GM18508 (cell line): Measurements from ENCODE around the gene FAM241B.

Source experiments
- ATAC-seq: cut with Tn5 transposase; IDR thresholded peaks from one replicate; pipeline ENCODE4 v1.9.1; 2021; ENCODE audit warnings: moderate number of reproducible peaks; ENCODE audit not compliant: insufficient read depth, unreplicated experiment

Gene FAM241B

DNA sequence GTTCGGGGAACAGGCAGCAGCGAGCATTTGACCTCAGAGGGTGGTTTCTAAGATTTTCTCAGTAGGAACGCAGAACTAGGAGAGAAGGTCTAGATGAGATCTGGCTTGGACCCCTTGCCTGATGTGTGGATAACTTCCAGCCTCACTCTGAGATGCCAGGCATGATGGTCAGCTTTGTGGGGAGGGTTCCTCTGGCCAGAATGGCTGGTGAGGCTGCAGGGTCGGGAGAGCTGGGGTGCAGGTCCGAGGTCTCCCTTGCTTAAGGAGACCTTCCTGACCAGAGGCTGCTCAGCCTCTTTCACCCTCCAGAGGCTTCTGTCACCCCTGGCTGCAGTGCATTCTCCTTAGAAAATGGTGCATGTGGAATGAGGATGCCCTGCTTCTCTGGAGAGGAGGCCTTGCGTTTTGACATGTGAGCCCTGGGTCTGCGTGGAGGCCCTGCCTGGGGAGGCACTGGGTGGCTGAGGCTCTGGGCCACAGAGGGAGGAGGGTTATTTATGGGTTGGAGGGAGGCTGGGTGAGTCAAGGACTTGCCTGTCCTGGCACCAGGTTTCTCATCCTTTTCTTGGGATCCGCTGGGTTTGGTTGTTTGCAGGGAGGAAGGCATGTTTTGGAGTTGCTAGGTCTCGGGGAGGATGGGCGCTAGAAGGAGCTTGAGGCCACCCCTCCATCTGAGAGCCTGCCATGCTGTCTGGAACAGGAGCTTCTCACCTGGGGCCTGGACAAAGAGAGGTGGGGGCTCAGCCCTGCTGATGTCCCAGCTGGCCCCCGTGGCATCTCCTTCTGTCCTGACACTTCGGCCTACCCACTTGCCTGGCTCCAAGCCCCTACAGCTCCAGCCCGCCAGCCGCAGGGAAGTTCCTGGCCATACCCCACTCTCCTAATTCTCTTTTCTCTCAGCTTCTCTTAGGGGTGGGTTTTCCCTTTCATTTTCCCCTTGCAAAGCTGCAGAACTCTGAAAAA is 3.9 kb downstream of the FAM241B start:
- no peak for ATAC-seq

- ATAC-seq: no peak
Observed at GRCh38 chr10:69634759-69635425, 4.8 kb downstream of the FAM241B start.

- no peak for ATAC-seq
Observed at GRCh38 chr10:69635428-69636272, 5.6 kb downstream of the FAM241B start.

GRCh38 chr10:69636273-69636575 is 6.2 kb downstream of the FAM241B start:
- ATAC-seq: no peak

- no peak for ATAC-seq
Observed at GRCh38 chr10:69636626-69637605, 6.9 kb downstream of the FAM241B start.

GRCh38 chr10:69638642-69639041 is 8.6 kb downstream of the FAM241B start:
- ATAC-seq: no peak

DNA sequence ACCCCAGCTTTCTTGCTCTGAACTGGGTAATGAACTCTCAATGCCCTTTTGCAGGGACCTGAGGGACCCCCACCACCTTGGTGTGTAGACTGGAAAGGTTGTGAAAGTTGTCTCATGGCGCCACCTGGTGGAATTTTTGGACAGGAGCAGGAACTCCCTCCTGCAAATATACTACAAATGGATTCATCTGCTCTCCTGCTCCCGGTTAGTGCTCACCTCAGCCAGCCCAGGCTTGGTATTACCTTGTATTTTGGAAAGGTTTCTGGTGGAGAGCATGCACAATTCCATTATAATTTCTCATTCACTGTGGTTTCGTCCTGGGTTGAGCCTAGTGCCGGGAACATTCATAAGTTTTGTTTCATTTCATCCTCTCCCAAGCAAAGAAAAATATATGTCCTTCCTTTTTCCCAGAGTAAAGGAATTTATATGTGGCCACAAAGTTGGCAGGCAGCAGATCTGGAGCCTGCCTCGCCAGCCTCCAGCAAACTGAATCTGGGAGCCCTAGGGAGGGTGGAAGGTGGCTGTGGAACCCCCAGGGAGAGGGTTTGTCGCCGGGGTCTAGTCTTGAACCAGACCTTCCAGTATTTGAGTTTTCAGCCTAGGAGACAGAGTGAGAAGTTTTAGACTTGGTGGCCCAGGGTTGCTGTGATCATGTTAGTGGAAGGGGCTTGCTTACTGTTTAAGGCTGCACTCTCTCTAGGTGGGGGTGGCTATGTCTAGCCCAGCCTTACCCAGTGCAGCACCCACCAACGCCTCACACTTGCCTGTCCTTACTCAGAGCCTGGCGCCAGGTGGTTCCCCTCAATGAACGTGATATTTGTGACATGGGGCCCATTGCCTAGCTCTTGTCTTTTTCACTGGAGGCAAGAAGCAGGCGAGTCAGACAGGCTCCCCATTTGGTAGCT is 9.5 kb downstream of the FAM241B start:
- no peak for ATAC-seq

GRCh38 chr10:69640196-69640980 is 10.3 kb downstream of the FAM241B start:
- ATAC-seq: no peak

DNA sequence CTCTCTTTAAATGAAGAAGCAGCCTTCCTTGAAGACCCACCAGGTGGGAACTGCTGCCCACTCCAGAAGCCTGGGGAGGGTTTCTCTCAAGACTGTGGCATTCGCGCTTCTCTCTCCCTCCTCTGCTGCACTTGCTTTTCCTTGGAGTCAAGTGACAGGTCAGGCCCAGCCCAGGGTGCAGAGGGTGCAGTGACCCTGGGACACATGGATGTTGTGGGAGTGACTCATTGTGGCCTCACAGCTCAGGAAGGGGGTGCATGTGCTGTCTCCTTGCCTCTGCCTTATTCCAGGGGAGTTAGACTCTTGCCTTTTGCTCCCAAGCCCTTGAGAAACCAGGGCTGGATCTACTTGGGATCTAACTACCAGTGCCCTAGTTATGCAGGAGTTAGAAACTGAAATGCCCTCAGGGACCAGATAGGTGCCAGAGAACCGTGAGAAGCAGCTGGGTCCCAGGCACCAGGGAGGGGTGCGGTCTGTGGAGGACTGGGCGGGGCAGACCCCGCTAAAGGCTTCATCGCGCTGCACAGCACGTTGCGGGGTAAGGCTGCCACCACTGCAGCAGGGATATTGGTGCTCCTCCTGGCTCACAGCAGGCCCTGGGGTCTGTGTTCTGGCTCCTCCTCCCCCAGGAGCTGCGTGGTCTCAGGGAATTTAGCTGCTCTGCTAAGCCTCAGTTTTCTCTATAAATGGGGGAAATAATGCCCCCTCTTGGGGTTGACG is 11.4 kb downstream of the FAM241B start:
- no peak for ATAC-seq

DNA sequence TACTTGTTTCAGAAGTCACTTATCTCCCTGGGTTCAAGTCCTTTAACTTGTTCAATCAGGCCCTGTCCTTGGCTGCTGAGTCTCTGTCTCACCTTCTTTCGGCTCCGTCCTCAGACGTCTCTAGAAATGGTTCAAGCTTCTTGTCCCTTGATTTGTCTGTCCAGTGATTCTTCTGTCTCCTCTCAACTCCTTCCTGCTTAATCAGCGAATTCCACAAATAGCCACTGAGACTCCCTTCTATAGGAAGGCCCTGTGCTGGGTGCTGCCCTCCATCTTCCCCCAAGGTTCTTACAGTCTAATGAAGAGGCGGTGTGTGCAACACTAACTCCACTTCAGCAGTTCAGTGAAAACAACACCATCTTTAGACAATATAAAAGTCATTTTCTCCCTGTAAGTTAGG is 12.7 kb downstream of the FAM241B start:
- no peak for ATAC-seq

DNA sequence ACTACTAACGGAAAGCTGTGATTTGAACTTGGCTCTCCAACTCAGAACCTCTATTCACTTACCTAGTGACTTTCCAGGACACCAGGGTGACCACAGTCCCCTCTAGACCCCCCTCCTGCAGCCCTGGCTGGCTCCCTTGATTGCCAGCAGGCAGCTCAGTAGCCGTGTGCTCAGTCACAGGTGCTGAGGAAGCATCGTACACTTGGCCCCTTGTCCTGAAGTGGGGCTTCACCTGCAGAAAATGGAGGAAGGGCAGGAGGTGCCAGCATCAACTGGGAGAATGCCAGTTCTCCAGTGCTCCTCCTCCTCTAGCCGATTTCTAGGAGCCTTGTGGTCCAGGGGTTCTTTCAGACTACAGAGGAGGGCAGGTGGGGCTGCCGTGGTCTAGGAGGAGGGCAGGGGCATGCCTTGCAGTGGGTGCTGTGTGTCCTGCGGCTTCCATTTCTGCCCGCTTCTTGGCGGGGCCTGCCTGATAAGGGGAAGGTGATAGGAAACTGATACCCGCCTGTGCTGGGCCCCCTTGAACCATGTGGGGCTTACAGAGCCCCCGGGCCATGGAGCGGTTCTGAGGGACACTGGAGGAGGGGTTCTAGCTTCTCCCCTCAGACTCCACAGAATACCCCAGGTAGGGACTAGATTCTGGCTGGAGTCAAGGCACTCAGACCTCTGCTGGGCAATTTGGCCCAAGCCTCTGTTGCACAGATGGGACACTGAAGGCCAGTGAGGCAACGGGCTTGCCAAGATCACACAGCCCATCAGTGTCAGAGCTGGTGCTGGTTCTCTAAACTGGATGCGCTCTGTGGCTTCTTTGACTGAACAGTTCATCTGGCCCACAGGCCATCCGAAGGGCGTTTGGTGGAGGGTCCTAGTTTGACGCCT is 14.0 kb downstream of the FAM241B start:
- no peak for ATAC-seq

DNA sequence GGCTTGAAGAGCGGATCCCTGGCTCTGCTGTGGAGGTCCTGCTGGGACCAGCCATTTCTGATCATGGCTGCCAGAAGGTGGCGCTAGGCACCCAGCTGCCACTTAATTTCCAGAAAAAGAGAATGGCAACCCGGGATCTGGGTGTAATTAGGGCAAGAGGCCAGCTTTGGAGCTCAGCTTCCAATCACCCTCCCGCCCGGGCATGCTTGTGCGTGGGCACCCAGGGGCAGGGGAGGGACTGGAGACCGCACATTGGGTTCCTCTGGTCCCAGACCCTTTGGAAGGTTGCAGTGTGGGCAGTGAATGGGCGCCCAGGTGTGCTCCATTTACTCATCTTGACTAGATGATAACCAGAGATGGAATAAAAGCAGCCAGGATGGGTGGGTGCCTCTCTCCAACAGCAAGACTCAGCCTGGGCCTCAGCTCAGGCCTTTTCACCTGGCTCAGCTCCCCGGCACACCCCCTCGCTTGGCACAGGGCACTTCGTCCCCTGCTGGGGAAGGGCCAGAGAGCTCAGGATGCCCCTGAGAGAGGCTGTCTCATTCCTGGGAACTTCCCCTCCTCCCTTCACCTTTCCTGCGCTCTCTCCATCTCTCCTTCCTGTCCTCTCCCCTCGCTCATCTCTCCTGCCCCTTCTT is 14.7 kb downstream of the FAM241B start:
- ATAC-seq: no peak

DNA sequence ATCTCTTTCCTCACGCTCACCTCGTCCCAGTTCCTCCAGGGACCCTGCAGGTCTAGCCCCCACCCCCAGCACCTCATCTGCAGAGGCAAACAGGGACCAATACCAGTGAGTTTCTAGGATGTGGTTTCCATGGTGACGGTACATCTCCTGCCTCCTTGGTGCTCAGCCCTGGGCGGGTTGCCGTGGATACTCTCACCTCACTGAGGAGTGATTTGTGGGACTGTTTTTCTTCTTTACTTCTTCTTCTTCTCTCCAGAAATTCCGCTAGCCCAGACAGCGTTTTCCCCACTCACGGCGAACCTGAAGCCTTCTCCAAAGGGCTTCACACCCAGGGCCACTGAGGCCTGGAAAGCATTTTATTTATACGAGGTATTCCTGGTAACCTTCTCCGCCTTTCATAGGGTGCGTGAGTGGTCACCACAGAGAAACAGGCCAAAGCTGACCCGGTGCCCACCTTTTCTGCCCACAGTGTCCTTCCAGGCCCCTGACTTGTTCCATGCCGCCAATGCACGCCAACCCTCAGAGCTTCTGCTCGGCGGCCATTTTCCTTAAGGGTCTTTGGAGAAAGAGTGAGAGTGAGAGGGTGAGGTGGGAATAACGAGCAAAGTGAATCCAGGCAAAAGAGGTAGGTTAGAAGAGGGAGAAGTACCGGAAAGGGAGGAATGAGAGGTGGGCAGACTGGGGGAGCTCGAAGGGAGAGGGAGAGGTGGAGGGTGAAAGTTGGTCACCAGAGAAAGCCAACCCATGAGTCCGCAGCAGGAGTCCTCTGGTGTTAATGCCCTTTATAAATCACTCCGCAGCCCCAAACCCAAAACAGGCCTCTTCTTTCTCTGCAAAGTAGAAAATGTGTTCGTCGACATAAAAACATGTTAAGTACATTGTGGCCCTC is 15.5 kb downstream of the FAM241B start:
- ATAC-seq: no peak

DNA sequence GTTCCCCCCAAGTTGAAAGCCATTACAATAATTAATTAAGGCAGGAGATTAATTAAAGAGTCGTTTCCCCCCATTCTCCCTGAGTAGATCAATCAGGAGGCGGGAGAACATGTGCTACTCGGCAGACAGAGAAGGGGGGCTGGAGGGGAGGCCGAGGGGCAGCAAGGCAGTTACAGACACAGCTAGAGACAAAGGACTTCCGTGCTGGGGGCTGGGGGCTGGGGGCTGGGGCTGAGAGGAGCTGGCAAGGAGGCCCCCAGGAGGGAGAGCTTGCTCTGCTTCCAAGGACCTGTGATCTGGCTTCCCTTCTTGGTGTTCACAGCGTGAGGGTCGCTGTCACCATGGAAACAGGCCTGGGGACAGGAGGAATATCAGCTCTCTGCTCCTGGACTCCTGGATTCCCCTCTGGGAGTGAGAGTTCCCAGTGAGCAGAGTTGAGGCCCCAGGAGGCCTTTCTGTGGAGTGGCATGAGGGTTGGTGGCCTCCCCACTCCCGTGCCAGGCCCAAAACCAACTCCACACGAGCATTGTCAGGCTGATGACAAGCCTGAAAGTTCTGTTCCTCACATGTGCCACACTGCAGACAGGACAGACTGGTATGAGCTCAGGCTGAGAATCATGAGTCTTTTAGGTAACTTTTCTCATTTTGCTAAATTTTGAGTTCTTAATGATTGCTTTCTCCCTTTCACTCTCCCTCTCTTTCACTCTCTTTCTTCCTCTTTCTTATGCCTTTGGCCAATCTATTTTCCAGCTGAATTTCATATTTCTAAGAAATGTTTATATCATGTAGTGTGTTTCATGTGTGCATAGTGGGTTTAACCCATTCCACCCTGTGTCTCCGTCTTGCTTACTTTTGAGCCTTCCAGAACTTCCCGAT is 16.4 kb downstream of the FAM241B start:
- no peak for ATAC-seq
